ENCODE measurements around the gene LRRC63. TPM values are rescaled to one million over a fixed set of nuclear protein-coding genes. Genes with fewer than 3 reads are reported as not detected.

The LRRC63 gene
- total and polyA plus RNA-seq, 2 of the 4 experiments (the other 2 are of a cell fraction) = not detected

- POLR2A ChIA-PET (ENCODE audit: unreplicated experiment) = no interaction called here
These were observed 629 bp upstream of the LRRC63 start for GRCh38 chr13:46211116-46211482.

More at GRCh38 chr13:46211116-46211482, 629 bp upstream of the LRRC63 start:
- Histone ChIP-seq H3K4ac (ENCODE audit: low read depth, low read length) (no peak overlapping the region), H4K5ac (ENCODE audit: low read depth, low read length) (no peak overlapping the region), H3K4me1 (ENCODE audit: control insufficient read depth, insufficient read depth, low read length) (no peaks in the 10 kb centered on the region; the same call in 1 of the 2 replicates), H3K36me3 (ENCODE audit: control insufficient read depth, insufficient read depth, low read length) (no peaks in the 10 kb centered on the region), H3K9me1 (ENCODE audit: insufficient read depth, low read length) (no peaks in the 10 kb centered on the region), H2BK5ac (ENCODE audit: low read depth, low read length, poor library complexity, severe bottlenecking) (no peak overlapping the region), H2BK120ac (ENCODE audit: low read depth, low read length) (no peak overlapping the region), H3K79me1 (ENCODE audit: low read depth in 1 of 2, low read length in 2 of 2) (no peaks in the 10 kb centered on the region), H4K20me1 (ENCODE audit: insufficient read depth, low read length) (no peaks in the 10 kb centered on the region), H3K27me3 (ENCODE audit: control insufficient read depth, insufficient read depth, low read length) (peaks cover 16% of the 10 kb centered on the region), H3K23ac (ENCODE audit: low read depth, low read length) (no peak overlapping the region), H2AK5ac (ENCODE audit: low read depth, low read length) (no peak overlapping the region), H4K91ac (ENCODE audit: insufficient read depth, low read depth, low read length) (no peak overlapping the region), H3K9ac (ENCODE audit: low read depth, low read length) (no peak overlapping the region), H4K8ac (ENCODE audit: low read depth in 2 of 2, low read length in 2 of 2) (no peak overlapping the region), H2AFZ (replicated peaks; ENCODE audit: low read length, poor library complexity) (peak overlapping the region; percentile 47), H3K56ac (ENCODE audit: extremely low read depth, insufficient read depth, low read length) (no peak overlapping the region; the same call in 1 of the 2 replicates), H3K14ac (replicated peaks; ENCODE audit: low read depth, low read length) (no peak overlapping the region), H3K18ac (ENCODE audit: low read depth, low read length) (no peak overlapping the region), H3K27ac (ENCODE audit: insufficient read depth, low read length) (no peak overlapping the region), H2BK15ac (ENCODE audit: low read depth, low read length) (no peak overlapping the region), H3K9me3 (ENCODE audit: control insufficient read depth, insufficient read depth, low read length) (no peaks in the 10 kb centered on the region), H3K4me3 (ENCODE audit: insufficient read depth, low read depth, low read length) (no peak overlapping the region), H2AK9ac (replicated peaks; ENCODE audit: low read depth, low read length, poor library complexity) (no peak overlapping the region), H3K4me2 (ENCODE audit: low read depth, low read length) (peak overlapping the region; percentile 96), H2BK20ac (ENCODE audit: low read depth, low read length) (no peak overlapping the region)
- ATAC-seq (ENCODE audit: low read depth) (no peak), DNase-seq (no peak)
- intact Hi-C loops (cut with micrococcal nuclease) (no loop called here), in situ Hi-C loops (cut with MboI; ENCODE audit: low sequenced_read_pairs) (no loop called here), dilution Hi-C loops (cut with HindIII; ENCODE audit: low sequenced_read_pairs, unreplicated experiment) (no loop called here)
- TF ChIP-seq MAFK (IDR thresholded peaks at IDR 0.05; ENCODE audit: low read depth, low read length) = no peak
- WGBS, 2 experiments (ENCODE audit: extremely low coverage in 2 of 2, insufficient read length in 1 of 2) = 19% methylated on average over 3 of the region's 9 CpGs; no CpG with 5 or more reads in 1 of the 2 experiments
- BruUV-seq (replicated peaks) = no TSS peak
- CTCF ChIA-PET = no interaction called here
